NCI-H748 (cell line): ENCODE results near the gene CSKMT.
A peak's percentile ranks its signal among the peaks of the same experiment; 100 is the strongest.
"Not testable (repeated sequence)": the region's sequence is repeated elsewhere in the genome, so short reads cannot be mapped to it uniquely, and the experiment has no call there.

ENCODE experiments used
- DNase-seq: peaks from one replicate; lab custom pipeline; 2025; ENCODE audit not compliant: unreplicated experiment; lab: John Stamatoyannopoulos, UW

CSKMT gene

DNA sequence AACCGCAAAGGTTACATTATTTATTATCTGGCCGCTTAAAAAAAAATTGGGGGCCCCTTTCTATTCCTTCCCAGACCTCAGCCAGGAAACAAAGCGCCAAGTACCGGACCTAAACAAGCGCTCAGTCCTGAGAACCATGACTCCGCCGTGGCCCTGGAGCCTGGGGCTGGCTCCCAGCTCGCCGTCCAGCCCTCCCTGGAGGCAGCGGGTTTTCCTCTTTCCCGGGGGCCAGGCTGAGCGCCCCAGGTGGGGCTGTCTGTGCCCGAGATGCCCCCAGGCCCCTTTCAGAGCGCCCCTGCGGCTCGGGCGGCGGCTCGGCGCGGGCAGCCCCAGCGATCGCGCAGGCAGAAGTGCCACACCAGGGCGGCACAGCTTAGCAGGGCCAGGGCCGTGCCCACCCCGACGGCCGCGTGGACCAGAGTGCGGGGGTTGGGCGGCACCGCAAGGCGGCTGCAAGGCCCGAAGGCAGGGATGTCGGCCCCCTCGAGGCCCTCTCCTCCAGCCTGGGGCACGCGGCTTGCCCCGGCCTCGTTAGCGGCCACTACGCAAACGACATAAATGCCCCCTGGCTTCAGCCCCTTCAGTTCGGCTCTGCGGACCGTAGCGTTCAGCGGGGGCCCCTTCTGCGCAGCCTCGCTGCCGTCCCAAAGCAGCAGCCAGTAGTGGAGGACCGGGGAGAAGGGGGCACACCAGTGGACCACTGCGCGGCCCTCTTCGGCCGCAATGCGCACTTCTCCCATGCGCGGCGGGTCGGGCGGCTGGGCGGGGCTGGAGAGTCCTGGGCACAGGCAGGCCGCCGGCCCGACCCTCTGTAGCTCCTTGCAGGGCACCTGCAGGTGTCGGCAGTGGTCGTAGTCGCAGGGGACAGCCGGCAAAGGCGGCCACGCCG lies 22.6 kb downstream of the CSKMT start:
- DNase-seq: no peak

DNA sequence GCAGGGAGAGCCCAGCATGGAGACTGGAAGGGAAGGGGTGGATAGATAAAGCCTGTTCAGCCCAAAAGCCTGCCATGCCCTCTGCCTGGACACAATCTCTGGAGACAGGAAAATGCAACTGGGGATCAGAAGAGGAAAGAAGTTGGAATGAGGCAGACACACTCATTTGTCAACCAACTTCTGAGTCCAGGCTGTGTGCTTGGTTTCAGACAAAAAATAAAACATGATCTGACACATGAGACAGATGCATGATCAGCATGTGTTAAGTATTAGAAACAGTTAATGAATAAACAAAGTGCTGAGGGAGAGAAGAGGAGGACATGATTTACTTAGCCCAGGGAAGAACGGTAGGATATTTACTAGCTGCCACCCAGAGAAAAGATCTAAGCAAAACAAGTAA lies 23.4 kb downstream of the CSKMT start:
- DNase-seq: no peak

DNA sequence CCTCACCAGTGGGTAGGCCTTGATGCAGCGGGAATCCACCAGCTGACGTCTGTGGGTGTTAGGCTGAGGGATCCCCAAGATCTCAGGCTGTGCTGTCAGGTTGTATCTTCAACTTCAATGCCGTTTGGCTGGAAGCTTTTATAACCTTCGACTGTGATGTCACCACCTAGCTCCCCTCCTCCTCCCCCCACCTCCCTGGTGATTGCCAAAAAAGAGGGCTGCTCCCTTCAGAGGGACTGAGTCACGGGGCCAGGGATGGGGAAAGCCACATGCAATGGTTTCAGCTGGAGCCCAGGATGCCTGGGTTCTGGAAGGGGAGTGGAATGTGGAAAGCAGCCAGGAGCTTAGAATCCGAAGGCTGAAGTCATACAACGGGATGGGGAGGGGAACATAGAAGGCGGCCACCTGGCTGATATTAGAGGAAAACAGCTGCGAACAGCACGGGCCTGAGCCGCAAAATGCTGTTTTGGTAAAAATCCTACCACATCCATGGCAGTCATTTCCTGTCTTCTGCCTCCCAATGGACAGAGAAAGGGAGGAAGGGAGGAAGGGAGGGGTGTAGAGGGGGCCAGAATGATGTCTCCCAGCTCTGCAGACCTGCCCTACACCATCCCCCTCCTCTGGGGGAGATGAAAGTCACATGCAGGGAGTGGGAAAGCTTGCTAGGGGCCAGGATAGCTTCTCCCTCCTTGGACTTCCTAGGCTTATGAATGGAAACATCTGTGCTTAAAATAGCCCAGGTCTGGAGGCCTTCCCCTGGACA lies 24.5 kb downstream of the CSKMT start, which contains the start of gene LRRN4CL:
LRRN4CL (minus strand) TSS at position 110 of the 763 bp plus-strand sequence. CDS start 1,022 bp downstream, outside the sequence.
- no peak for DNase-seq

DNA sequence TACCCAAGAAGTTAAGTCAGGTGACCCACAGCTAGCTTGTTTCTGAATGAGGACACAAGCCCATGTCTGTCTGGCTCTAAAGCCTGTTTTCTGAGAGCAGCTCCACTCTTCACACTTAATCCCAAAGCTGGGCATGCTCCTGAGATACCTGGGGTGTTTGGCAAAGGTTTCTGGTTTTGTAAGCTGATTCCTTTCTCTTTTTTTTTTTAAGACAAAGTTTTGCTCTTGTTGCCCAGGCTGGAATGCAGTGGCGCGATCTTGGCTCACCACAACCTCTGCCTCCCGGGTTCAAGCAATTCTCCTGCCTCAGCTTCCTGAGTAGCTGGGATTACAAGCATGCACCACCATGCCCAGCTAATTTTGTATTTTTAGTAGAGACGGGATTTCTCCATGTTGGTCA lies 28.5 kb downstream of the CSKMT start:
- not testable (repeated sequence) for DNase-seq

DNA sequence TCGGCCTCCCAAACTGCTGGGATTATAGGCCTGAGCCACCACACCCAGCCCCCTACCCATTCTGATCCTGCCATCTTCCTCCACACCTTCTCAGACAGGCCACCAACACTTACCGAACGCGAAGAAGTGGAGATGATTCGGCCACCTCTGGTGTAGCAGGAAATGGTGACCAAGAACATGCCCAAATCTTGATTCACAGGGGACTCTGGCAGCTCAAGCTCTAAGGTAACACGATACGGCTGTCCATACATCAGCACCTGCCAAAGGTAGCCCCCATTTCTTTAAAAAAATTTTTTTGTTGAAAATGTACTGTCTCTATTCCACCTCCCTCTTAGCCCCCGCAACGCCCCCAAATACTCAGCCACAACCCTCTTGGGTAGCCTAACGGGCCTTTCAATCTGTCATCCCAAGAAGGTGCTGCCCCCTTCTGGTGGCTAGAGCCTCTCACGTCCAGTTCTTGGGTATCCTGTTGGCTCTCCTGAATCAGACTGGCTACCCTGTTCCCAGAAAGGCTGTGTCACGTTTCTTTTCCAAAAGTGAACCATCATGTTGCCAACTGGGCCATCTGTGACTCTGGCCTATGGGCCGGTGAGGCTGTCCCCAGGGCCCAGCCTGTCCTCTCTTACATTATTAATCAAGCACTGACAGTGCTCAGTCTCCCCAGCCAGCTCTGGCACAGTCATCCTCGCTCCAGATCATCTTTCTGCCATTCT lies 29.5 kb downstream of the CSKMT start:
- DNase-seq: peak; percentile 70

DNA sequence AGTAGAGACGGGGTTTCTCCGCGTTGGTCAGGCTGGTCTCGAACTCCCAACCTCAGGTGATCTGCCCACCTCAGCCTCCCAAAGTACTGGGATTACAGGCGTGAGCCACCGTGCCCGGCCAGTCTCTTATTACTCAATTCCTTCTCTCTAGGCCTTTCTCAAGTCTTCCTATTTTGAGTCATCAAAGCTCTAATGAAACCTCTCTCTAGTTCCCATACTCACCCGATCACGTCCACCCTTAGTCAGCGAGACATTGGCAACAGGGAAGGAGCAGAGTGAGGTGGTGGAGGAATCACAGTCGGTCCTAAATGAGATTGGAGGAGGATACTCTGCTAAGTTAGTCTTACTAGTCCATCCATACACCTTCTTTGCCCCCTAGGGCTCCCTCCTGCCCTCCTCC lies 37.1 kb downstream of the CSKMT start:
- DNase-seq: no peak

DNA sequence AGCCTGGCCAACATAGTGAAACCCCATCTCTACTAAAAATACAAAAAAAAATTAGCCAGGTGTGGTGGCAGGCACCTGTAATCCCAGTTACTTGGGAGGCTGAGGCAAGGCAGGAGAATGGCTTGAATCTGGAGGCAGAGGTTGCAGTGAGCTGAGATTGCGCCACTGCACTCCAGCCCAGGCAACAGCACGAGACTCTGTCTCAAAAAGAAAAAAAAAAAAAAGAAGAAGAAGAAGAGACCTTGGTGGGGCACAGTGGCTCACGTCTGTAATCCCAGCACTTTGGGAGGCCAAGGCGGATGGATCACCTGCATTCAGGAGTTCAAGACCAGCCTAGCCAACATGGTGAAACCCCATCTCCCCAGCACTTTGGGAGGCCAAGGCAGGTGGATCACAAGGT lies 38.8 kb downstream of the CSKMT start:
- not testable (repeated sequence) for DNase-seq

DNA sequence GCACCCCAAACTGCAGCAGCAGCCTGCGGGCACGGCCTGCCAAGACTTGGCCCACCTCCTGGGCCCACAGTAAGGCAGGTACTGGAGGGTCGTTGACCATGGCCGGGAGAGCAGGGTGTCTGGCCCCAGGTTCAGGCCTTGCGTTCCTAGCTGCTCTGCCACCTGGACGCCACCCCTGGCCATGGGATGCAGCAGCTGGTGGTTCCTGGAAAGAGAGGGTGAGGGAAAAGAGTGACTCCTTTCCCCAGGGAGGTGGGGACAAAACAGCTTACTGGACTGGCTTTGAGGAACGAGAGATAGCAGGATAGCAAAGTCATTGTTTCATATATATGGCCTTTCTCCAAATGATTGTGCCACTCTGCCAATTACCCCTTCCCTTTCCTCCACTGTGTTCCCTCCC lies 40.3 kb downstream of the CSKMT start:
- DNase-seq: peak; percentile 59

DNA sequence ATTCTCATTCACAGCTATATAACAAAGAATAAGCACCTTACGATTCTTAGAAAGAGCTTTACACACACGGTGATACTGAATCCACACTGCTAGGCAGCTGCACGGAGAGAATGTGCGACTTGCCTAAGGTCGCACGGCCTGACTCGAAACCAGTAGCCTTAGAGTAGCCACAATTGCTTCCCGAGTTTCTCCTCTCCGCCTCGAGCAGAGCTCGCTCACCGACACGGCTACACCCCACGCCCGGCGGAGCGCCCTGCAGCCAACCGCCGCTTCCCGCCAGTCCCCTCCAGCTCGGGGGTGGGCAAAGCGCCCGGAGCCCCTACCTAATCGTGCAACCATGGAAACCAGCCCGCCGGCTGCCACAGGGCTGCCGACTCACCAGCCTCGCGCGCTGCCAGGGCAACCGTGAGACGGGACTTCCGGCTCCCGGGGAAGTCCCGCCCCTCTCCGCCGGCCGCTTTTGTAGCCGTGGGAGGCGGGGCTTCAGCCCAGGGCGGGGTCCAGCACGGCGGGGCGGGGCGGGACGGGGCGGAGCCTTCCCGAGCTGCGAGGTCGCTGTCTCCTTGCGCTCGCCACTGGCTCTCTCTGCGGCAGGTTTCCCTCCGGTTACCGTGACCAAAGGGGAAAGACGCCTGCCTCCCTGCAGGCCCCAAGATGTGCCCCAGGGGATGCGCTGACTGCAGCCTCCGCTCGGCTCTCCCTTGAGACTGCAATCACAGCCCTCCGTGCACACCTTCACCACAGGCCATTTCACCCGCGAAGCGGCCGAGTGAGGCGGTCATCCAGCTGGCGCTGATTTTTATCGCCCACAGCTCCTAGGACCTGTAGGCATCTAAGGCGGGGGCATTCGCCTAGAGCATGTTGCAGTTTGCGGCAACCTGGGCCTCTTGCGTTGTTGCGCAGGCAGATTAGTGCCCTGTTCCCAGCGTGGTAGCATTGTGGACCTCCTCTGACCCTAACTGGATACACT lies 41.1 kb downstream of the CSKMT start:
- peak; percentile 99 for DNase-seq

DNA sequence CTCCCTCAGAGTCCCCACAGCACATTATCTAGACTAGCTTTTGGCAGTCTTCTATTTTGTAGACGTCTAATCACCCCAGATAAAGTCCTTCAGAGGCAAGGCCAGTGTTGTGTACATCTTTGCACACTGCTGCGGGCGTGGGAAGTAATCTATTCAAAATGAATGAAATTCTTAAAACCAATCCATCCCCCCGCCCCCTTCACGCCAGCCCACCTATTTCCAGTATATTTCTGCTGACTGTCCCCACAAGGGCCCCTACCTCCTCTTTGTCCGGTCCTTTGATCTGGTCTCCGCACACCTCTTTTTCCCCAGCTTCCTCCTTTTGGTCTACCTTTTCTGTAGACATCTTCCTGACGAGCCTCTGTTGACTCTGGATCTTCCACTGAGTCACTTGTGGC lies 41.7 kb downstream of the CSKMT start:
- no peak for DNase-seq

DNA sequence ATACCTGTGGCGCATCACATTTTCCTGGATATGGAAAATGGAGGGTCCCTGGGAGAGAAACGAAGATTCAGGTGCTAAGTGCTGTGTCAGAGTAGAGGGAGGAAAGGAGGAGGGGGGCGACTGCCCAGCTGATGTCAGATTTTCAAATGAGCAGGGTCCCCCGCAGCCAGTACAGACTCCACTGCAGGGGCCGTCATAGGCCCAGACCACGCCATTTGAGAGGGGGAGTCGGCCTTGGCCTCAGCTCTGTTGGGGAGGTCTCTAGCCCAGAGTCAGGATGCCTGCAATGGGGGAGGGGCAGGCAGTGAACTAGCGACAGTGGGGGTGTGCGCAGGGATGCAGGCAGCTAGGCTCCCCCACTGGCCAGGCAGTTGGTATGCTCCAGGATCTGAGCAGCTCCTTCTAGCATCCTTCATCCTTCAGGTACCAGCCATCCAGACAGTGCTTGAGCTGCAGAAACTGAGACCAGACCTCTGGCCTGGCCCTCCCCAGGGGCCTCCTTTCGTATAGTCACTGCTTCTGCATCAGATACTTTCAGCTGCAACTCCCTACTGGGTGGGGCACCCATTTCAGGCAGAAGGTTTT lies 42.3 kb downstream of the CSKMT start, which contains the start of the genes BSCL2 and GNG3:
BSCL2 (minus strand) TSS at position 148 of the 585 bp plus-strand sequence. CDS start 229 bp downstream, outside the sequence.
GNG3 (plus strand) TSS at position 400 of the 585 bp plus-strand sequence. CDS start 620 bp downstream, outside the sequence.
- DNase-seq: no peak

DNA sequence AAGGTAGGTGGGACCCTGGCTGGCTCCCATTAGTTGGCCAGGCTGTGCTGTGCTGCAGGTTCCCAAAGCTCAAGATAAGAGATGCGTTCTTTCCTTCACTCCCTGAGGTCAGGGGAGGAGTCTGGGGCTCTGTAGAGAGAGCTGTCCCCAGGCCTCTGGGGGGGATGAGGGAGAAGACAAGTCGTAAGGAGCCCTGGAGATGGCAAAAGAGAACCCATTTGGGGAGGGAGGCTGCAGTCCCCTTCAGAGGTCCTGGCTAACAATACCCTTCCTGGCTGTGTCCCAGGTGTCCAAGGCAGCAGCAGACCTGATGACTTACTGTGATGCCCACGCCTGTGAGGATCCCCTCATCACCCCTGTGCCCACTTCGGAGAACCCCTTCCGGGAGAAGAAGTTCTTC lies 43.3 kb downstream of the CSKMT start:
- DNase-seq: no peak

DNA sequence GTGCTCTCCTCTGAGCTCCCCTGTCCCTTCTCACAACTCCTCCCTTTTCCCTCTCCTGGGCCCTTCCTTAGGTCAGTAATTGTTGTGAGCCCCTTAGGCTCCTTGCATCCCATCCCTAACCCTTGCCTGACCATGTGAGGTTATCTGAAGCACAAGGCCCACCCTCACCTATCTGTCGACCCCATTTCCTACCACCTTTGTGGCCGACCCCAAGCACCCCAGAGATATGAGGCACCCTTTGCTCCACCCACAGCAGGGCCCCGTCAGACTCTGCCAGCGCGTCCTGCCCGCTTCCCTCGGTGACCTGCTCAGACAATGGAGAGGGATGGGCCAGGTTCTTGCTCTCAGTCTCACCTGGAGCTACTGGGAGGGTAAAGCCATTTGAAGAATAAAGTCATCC lies 43.7 kb downstream of the CSKMT start:
- peak; percentile 76 for DNase-seq

DNA sequence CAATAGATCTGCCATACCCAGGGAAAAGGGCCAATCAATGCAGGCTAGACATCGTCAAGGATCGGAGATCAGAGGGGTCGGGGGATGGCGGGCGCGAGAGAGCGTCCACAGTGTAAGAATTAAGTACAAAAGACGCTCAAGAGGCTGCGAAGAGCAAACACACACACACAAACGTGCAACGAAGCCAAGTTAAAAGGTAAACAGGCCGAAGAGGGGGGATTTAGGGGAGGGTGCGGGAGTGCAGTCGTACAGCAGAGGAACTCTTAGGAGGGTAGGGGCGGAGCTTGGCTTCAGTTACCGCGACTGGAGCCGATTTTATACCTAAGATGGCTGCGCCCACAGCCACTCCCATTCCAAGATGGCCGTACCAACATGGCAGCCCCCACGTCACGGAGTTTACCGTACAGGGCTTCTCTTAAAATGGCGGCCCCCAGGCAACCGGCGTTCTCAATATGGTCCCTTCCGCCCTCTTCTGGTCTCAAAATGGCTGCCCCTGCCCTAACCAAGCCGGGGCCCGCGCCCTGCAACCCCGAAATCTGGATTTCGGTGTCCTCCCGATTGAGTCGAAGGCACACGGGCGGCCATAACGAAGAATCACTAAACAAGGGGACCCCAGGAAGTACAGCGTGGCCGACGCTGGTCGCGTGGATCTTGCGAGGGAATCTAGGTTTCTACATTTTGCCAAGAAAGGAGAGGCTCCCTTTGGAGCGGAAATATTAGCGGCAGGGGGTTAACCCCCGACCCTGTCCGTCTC lies 44.3 kb downstream of the CSKMT start:
- peak; percentile 99 for DNase-seq

DNA sequence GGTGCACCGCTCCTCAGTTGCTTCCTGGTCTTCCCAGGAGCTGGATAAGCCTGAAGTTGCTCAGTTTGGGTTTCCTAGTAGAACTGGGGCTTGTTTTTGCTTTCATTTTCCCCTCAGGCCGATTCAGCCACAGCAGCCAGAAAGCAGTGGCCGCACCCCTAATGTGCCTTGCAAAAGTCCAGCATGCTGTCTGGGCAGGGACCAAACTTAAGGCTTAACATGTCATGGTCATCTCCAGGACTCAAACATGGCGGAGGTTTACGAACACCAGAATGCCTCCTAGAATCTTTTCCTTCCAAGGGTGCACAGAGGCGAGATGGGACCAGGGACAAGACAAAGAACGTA lies 44.9 kb downstream of the CSKMT start:
- no peak for DNase-seq

DNA sequence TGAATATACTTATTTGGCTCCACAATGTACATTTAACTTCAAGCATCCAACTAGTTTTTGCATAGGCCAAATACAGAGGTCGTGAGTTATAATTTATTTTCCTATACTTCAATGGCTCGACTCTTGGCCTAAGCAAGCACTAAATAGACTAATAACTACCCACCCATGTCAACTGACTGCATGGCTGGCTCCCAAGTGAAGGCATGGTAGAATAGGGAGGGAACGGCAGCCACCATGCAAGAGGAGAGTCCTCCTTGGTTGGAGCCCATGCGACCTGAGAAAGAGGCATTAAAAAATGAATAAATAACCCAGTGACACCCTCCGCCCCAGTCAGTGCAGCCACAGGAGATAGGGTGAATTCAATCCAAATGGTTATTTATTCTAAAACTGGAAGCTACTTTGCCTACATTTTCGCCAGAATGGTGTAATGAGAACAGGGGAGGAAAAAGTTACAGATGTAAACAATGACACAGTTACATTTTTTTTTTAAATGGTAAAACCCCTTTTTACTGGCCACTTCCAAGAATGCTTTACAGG lies 47.2 kb downstream of the CSKMT start:
- DNase-seq: no peak

DNA sequence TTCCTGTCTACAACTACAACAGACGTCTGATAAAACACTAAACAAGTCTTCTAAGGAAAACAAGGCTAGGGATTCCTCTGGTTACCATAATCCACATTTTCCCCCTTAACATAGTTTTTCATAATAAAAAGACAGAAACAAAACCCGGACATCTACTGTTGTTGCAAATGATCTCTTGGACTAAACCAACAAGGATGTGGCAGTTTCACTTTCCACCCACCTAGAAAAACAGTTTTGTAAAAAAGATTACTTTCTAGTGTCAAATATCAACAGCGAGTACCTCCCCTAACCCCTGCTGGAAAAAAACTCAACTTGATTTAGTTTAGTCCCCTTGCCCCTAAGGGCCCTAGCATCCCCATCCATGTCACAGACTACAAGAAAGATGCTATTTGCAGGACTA lies 47.7 kb downstream of the CSKMT start:
- DNase-seq: no peak

DNA sequence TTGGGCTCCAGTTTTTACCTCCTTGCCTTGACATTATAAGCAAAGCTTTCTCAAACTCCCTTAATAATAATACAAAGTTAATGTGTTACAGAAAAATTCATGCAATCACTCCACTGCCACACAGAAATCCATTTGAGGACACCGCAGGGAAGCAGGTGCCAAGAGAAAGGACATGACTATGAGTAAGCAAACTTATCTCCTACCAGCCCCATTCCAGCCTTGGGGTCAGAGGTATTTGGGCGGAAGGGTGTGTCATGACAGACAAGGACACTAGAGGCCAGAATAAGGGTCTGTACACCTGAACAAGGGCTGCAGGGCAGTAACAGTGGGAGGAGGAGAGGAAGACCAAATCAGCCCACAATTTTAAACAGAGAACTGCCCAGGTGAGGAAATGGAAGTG lies 48.2 kb downstream of the CSKMT start:
- no peak for DNase-seq
